Nephron progenitor cell (in vitro differentiated cells): Measurements from ENCODE around the gene SIGLECL1.

Source experiments
- DNase-seq: peaks from one replicate; pipeline ENCODE4 v3.0.0; 2021
- H3K27ac Mint-ChIP-seq: 2 replicates; pipeline ENCODE4 v1.8.0; 2021; ENCODE audit warnings: mild to moderate bottlenecking, moderate library complexity, mixed read lengths
- H3K27me3 Mint-ChIP-seq: 2 replicates; pipeline ENCODE4 v1.8.0; 2021; ENCODE audit warnings: mild to moderate bottlenecking, low read depth, mixed read lengths; ENCODE audit not compliant: poor library complexity
- H3K36me3 Mint-ChIP-seq: 2 replicates; pipeline ENCODE4 v1.8.0; 2021; ENCODE audit warnings: low read depth, mixed read lengths
- H3K4me1 Mint-ChIP-seq: 2 replicates; pipeline ENCODE4 v1.8.0; 2021; ENCODE audit warnings: mixed read lengths
- H3K4me3 Mint-ChIP-seq: 2 replicates; pipeline ENCODE4 v1.8.0; 2021; ENCODE audit warnings: mild to moderate bottlenecking, moderate library complexity, mixed read lengths
- H3K9me3 Mint-ChIP-seq: 2 replicates; pipeline ENCODE4 v1.8.0; 2021; ENCODE audit warnings: mild to moderate bottlenecking, moderate library complexity, mixed read lengths
- TF ChIP-seq, protein P1 (sequence below): fragments of 200-600 bp; sonication (generic); IDR thresholded peaks from 2 replicates; pipeline ENCODE4 v1.5.0; 2021; ENCODE audit warnings: antibody characterized with exemption

Gene SIGLECL1

GRCh38 chr19:51316688-51317087 lies 65.8 kb downstream of the SIGLECL1 start:
- DNase-seq: no peak
- Mint-ChIP-seq H3K27ac (no peak overlapping the region), H3K4me3 (no peak overlapping the region), H3K27me3 (peaks cover 45% of the 10 kb centered on the region), H3K4me1 (peaks cover 30% of the 10 kb centered on the region), H3K9me3 (peaks cover 13% of the 10 kb centered on the region), H3K36me3 (peaks cover 11% of the 10 kb centered on the region)
- TF ChIP-seq, protein P1, sequence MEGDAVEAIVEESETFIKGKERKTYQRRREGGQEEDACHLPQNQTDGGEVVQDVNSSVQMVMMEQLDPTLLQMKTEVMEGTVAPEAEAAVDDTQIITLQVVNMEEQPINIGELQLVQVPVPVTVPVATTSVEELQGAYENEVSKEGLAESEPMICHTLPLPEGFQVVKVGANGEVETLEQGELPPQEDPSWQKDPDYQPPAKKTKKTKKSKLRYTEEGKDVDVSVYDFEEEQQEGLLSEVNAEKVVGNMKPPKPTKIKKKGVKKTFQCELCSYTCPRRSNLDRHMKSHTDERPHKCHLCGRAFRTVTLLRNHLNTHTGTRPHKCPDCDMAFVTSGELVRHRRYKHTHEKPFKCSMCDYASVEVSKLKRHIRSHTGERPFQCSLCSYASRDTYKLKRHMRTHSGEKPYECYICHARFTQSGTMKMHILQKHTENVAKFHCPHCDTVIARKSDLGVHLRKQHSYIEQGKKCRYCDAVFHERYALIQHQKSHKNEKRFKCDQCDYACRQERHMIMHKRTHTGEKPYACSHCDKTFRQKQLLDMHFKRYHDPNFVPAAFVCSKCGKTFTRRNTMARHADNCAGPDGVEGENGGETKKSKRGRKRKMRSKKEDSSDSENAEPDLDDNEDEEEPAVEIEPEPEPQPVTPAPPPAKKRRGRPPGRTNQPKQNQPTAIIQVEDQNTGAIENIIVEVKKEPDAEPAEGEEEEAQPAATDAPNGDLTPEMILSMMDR: no peak

DNA sequence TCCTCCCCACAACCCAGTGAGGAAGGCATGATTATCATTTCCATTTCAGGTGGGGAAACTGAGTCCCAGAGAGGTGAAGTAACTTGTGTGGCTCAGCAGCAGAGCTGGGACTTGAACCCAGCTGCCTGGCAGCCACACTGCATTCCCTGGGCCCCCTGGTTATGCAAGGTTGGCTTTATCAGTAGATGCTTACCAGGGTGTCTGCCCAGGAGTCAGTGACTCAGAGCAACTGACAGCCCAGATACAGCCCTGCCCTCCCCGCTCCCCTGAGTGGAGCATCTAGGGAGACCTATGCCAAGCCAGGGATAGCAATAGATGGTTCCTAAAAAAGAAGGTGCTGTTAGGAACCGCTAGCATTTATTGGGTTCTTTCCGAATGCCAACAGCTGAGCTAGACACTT lies 66.5 kb downstream of the SIGLECL1 start:
- Mint-ChIP-seq H3K27me3 (peaks cover 43% of the 10 kb centered on the region), H3K4me3 (no peak overlapping the region), H3K27ac (no peak overlapping the region), H3K36me3 (peaks cover 11% of the 10 kb centered on the region), H3K4me1 (peaks cover 26% of the 10 kb centered on the region), H3K9me3 (peaks cover 13% of the 10 kb centered on the region)
- DNase-seq: no peak
- TF ChIP-seq, protein P1: no peak

DNA sequence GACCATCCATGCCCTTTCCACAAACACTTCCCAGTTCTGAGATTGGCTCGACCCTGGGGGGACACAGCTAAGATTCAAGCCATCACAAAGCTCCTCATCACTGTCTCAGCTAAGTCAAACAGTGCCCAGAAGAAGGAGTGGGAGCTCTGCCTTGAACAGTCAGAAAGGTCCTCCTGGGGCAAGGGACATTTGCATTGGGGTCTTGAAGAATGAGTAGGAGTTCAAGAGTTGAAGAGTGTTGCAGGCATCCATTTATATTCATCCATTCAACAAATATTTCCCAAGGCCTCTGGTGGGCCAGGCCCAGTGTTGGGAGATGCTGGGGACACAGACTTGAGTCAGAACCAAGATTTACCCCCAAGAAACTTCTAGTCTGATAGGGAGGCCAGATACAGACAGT lies 67.1 kb downstream of the SIGLECL1 start:
- DNase-seq: no peak
- Mint-ChIP-seq H3K4me1 (peaks cover 24% of the 10 kb centered on the region), H3K9me3 (peaks cover 13% of the 10 kb centered on the region), H3K4me3 (no peak overlapping the region), H3K27me3 (peaks cover 37% of the 10 kb centered on the region), H3K27ac (no peak overlapping the region), H3K36me3 (peaks cover 11% of the 10 kb centered on the region)
- TF ChIP-seq, protein P1: no peak
